ENCODE measurements around the gene PPP6R2.
"Not testable (repeated sequence)": the region's sequence is repeated elsewhere in the genome, so short reads cannot be mapped to it uniquely, and the experiment has no call there.

Gene PPP6R2

DNA sequence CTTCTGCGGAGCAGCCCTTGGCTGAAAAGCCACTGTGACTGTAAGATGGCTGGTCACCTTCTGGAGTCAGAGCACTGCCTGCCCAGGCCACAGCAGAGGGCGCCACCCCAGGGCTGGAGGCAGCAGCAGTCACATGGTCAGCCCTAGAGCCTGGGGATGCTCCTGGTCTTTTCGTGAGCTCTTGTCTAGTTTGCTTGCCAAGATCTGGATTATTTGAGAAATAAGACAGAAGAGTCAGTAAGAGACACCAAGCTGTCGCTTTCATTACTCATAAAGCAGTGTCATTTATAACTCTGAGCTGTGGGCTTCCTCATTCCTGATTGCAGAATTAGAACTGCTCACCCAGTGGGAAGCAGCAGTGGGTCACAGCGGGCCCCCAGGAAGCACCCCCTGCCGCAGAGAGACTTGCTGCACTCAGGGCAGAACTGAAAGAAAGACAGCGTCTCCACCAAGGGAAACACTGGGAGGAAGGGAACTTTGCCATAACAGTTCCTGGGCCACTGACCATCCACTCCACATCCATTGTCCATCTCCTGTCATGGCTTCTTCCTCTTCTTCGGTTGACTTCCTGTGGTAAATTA, 56.7 kb downstream of the PPP6R2 start:
- peak; percentile 40 for DNase-seq (ENCODE audit: low spot score)

- DNase-seq (ENCODE audit: low spot score) = no peak
These were observed 57.3 kb downstream of the PPP6R2 start for GRCh38 chr22:50400406-50400805.

- no peak for DNase-seq (ENCODE audit: low spot score)
These were observed 57.8 kb downstream of the PPP6R2 start for GRCh38 chr22:50400931-50401330.

DNA sequence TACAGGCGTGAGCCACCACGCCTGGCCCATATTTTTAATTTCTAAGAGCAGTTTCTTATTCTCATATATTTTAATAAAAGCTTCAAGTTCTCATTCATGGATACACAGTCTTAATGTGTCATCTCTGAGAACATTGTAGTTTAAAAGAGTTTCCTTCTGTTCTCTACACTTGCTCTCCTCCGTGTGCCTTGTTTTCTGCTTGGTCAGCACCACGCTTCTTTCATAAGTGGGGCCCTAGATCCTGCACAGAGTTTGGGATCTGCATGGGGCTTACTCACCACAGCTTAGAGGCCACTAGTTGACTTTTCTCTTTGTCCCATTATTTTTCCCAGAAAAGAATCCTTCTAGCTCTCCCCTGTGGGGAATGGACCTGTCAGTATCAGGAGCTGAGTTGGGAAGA, 58.8 kb downstream of the PPP6R2 start:
- DNase-seq (ENCODE audit: low spot score) = no peak

GRCh38 chr22:50403701-50404101, 60.6 kb downstream of the PPP6R2 start:
- peak; percentile 44 for DNase-seq (ENCODE audit: low spot score)

GRCh38 chr22:50406416-50407170, 63.5 kb downstream of the PPP6R2 start:
- DNase-seq (ENCODE audit: low spot score) = no peak

DNA sequence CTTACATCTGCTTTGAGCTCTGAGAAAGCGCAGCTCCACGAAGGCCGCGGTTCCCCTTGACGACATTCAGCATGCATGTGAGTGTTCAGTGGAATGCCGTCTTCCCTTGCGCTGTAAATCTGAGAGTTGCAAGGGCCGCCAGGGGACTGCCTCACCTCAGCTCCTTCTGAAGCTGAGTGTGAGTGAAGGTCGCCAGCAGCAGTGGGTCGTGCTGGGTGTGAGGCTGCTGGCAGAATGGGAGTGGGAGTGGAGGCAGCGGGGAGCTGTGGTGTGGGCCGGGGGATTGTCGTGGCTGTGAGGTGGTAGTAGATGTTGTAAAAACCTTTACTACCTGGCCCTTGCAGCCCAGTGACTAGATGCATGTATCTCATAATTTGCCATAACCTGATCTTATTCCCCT, 65.2 kb downstream of the PPP6R2 start:
- DNase-seq (ENCODE audit: low spot score) = no peak

DNA sequence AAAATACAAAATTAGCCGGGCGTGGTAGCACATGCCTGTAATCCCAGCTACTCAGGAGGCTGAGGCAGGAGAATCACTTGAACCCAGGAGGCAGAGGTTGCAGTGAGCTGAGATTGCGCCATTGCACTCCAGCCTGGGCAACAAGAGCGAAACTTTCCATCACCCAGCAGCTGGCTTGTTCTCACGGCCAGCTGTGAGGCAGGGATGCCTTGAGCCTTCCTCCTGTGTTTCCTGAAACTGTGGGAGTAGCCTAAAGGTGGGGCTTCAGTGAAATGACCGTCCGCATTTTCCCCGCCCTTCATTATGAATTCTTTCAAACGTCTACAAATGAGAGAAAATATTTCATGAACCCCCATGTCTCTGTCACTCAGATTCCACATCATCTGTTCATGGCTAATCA, 65.8 kb downstream of the PPP6R2 start:
- DNase-seq (ENCODE audit: low spot score) = not testable (repeated sequence)

GRCh38 chr22:50414476-50415248, 71.5 kb downstream of the PPP6R2 start:
- DNase-seq (ENCODE audit: low spot score) = no peak

DNA sequence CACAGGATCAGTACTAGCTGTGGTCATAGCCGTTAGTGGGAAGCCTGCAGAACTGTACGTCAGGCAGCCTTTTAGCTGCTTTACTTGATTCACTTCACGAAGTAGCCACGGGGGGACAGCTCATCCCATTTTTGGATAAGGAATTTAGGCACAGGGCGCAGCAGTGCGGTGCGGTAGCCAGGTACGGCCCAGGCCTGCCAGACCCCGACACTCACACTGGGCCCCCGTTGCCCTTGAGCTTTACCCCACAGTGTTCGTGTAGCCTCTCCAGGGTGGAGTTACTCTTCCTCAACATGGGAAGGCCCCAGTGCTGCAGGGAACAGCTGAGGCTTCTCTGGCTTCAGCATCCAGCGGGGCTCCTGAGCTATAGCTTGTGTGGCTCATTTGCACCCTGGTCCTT, 72.3 kb downstream of the PPP6R2 start:
- no peak for DNase-seq (ENCODE audit: low spot score)

DNA sequence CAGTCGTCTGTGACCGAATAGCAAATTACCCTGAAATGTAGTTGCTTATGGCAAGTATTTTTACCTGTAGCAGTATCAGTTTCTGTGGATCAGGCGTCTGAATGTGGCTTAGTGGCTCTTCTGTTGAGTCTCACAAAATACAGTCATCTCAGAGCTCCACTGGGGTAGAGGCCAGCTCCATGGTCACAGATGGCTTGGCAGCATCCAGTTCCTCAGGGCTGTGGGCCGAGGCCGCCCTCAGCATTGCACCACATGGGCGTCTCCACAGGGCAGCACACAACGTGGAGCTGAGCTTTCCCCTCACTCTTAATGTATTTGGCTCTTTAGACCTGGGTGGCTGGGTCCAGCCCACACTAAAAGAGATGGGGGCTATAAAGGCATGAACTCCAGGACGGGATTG, 73.9 kb downstream of the PPP6R2 start:
- peak; percentile 25 for DNase-seq (ENCODE audit: low spot score)

- DNase-seq (ENCODE audit: low spot score) = no peak
These were observed 74.5 kb downstream of the PPP6R2 start for GRCh38 chr22:50417411-50418210.

- DNase-seq (ENCODE audit: low spot score) = peak; percentile 34
These were observed 75.5 kb downstream of the PPP6R2 start for GRCh38 chr22:50418624-50419023.

DNA sequence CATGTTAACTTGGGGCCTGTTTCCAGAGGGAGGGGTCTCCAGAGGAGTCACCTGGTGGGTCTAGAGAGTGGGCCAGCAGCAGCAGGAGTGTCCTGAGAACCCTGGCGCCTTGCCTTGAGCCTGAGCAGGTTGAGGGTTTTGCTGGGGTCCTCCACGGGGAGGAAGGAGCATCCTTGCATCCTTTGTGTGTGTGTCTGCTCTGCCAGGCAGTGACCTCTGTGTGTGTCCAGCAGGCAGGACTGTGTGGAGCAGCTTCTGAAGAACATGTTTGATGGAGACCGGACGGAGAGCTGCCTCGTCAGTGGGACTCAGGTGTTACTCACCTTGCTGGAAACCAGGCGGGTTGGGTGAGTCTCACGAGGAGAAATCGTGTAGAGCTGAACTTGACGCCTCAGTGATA, 76.0 kb downstream of the PPP6R2 start:
- no peak for DNase-seq (ENCODE audit: low spot score)

DNA sequence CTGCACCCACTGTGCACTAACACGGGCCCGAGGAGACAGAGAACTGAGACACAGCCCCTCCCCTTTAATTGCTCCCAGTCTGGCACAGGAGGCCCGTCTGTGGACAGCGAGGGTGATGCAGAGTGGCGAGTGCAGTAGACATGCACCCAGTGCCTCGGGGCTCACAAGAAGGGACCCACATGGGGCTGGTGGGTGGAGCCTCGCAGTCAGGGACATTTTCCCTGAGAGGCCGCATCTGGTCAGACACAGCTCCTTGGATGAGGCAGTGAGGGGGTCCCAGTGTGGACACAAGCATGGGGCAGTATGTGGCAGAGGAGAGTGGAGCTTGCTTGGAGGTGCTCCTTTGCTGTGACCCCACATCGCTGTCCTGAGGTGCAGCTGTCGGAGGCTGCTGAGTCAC, 76.9 kb downstream of the PPP6R2 start:
- DNase-seq (ENCODE audit: low spot score) = no peak

GRCh38 chr22:50420581-50420980, 77.5 kb downstream of the PPP6R2 start:
- DNase-seq (ENCODE audit: low spot score) = no peak

DNA sequence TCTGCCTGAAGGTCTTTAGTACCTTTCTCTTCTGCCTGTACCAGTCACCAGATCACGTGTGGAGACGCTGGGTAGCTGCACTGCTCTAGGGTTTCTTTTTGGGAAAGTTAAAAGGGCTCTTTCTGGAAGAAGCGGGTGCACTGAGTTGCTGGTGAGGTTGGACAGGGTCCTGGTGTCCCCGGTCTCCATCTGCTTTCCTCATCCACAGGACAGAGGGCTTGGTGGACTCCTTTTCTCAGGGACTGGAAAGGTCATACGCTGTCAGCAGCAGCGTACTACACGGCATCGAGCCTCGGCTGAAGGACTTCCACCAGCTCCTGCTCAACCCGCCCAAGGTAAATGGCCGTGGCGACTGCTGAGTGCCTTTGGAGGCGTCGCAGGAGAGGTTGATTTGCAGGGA, 78.9 kb downstream of the PPP6R2 start:
- DNase-seq (ENCODE audit: low spot score) = no peak

DNA sequence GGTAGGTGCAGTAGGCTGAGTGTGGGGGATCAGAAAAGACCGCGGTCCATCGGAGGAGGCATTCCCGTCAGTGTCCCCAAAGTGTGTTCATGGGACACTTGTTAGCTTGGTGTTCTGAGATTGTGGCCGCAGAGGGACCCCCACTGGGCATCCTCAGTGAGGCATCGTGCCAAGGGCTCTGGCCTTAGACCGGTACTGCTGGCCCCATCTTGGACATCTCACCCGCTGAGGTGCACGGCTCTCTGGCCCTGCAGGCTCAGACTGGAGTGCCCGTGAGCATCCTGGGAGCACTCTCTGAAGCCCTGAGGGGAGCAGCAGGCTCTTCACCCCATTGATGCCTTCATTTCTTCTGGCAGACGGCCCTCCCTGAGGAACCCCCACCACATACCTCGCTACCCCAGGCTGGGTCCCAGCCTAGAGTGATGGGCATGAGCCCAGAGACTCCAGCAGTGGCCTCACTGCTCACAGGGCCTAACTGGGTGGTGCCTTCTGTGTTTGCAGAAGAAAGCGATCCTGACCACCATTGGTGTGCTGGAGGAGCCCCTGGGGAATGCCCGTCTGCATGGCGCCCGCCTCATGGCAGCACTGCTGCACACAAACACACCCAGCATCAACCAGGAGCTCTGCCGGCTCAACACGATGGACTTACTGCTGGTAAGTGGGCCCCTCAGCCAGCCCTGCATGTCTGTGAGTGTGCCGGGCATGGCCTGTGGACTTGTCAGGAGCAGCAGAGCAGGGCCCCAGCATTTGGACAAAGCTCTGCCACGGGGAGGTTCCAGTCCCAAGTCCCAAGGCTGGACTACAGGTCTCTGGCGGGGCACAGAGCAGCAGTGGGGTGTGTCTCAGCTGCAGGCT, 80.1 kb downstream of the PPP6R2 start:
- DNase-seq (ENCODE audit: low spot score) = no peak

DNA sequence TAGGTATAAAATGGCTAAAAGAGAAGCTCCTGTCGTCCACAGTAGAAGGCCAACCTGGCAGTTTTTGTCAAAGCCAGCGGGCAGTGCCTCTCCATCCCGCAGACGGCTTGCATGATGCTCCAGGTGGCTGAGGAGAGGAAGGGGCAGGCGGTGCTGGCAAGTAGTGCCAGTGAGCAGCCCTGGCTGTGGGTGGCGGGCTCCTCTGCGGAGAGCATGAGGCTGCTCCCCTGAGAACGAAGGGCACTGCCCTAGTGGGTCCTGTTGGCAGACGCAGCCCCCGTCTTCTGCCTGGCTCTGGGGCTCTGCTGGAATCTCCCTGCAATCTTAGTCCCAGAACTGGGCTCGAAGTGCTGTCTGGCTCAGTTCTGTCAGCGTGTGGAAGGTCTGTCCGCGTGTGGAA, 80.8 kb downstream of the PPP6R2 start:
- no peak for DNase-seq (ENCODE audit: low spot score)

DNA sequence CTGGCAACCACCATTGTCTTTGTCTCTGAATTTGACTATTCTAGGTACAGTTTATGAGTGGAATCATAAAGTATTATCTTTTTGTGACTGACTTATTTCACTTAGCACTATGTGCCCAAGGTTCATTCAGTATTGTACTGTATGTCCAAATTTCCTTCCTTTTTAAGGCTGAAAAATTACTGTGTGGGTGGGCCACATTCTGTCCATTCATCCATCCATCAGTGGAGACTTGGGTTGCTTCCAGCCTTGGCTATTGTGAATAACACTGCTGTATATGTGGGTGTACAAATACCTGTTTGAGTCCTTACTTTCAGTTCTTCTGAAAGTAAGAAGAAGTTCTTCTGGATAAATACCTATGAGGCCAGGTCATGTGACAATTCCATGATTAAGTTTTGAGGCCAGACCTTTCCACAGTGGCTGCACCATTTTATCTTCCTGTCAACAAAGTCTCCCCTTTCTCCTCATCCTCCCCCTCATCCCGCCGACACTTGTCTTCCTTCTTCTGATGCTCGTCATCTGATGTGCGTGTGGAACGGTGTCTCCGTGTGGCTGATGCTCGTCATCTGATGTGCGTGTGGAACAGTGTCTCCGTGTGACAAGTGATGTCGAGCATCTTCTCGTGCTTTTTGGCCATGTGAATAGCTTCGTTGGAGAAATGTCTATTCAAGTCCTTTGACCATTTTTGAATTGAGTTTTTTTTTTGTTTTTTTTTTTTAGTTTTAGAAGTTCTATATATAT, 82.2 kb downstream of the PPP6R2 start:
- peak; percentile 36 for DNase-seq (ENCODE audit: low spot score)
